T-helper 2 cell (primary cell): ENCODE measurements around the gene IMMP2L.
"Not testable (repeated sequence)": the region's sequence is repeated elsewhere in the genome, so short reads cannot be mapped to it uniquely, and the experiment has no call there.

Experiments
- DNase-seq, 5 experiments: peaks; one replicate each; pipeline versions ENCODE4 v3.0.0 to v3.0.0-alpha.2; 2012 to 2022
- total RNA-seq, 2 donors: gene quantifications; one replicate each; lab custom pipeline; 2026; lab: John Stamatoyannopoulos, UW

IMMP2L gene
- total RNA-seq = 8.7 to 12.0 reads per million in 2 donors

DNA sequence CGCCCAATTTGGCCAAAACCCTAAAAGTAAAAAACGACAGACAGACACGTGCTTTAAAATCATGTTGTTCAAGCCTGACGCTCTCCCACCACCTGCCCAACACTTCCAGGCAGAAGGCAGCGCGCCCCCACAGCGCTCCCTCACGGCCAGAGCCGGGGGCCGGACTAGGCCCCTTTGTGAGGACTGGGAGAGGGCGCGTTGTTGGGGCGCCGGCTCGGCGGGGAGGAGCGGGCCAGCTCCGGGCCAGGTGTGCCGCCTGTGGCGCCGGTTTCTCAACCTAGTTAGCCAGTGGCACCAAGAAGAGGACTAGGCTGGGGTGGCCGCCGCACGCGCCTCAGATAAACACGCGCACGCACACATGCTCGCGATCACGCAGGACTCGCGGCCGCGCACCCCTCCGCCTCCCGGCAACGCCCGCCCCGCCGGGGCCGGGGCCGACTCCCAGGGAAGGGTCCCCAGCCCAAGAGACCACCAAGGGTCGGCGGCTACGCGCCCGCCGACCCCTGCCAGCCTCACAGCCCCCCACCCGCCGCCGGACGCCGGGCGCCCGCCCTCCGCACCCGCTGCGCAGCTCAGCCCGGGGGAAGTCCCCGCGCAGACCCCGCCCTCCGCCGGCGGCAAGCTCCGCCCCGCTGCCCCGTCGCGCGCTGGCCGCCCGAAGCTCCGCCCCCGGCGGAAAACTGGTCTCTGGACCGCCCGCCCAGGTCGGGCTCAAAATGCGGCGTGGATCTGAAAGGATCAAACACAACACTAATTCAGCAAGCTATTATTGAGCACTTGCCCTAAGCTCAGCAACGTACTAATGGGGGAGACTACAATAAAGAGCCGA lies at the start of gene IMMP2L:
TSS of gene IMMP2L (minus strand) at position 589 of the 829 bp plus-strand sequence.
- DNase-seq = peak; percentile 81 to 88 (median 84)

DNA sequence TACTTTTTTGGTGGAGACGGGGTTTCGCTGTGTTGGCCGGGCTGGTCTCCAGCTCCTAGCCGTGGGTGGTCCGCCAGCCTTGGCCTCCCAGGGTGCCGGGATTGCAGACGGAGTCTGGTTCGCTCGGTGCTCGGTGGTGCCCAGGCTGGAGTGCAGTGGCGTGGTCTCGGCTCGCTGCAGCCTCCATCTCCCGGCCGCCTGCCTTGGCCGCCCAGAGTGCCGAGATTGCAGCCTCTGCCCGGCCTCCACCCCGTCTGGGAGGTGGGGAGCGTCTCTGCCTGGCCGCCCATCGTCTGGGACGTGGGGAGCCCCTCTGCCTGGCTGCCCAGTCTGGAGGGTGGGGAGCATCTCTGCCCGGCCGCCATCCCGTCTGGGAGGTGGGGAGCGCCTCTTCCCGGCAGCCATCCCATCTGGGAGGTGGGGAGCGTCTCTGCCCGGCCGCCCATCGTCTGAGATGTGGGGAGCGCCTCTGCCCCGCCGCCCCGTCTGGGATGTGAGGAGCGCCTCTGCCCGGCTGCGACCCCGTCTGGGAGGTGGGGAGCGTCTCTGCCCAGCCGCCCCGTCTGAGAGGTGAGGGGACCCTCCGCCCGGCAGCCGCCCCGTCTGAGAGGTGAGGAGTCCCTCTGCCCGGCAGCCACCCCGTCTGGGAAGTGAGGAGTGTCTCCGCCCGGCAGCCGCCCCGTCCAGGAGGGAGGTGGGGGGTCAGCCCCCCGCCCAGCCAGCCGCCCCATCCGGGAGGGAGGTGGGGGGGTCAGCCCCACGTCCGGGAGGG lies 47.4 kb upstream of the IMMP2L start:
- not testable (repeated sequence) for DNase-seq

DNA sequence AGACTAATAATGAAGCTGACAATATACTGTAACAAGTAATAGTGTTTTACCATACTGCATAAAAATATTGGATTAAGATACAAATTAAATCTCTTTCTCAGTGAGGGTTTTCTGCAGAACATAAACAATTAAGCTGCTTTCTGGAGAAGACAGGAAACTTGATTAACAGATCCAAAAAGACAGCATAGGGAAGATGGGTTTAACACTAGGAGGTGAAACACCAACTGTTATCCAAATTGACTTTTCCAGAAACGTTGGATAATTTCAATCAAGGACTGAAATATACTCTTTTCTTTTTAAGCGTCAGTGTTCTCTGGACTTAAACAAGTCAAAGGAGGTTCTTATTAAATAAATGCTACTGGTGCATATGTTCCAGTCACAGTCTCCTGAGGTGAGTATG lies 45.3 kb upstream of the IMMP2L start:
- no peak for DNase-seq

DNA sequence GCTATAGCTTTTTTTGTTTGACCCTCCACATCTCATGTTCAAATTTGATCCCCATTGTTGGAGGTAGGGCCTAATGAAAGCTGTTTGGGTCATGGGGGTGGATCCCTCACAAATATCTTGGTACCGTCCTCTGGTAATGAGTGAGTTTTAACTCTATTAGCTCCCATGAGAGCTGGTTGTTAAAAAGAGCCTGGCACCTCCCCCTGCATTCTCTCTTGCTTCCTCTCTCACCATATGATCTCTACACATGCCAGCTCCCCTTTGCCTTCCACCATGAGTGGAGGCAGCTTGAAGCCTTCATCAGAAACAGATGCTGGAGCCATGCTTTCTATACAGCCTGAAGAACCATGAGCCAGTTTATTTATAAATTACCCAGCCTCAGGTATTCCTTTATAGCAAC lies 43.0 kb upstream of the IMMP2L start:
- DNase-seq = no peak

DNA sequence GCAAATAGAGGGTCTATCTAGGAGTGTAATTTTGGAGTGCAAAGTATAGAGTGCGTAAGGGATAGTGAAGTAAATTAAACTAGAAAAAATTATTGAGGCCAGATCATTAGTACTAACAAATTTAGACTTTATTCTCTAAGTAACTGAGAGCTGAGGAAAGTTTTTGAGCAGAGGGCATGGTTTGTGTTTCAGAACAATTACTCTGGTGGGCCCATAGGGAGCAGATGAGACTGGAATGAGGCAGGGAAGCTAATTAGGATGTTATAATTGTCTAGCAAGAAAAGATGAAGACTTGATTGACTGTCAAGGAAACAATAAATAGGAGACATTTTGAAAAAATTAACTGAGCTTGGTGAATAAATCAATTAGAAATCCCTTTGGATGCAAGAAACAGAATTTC lies 37.8 kb upstream of the IMMP2L start:
- DNase-seq = no peak

DNA sequence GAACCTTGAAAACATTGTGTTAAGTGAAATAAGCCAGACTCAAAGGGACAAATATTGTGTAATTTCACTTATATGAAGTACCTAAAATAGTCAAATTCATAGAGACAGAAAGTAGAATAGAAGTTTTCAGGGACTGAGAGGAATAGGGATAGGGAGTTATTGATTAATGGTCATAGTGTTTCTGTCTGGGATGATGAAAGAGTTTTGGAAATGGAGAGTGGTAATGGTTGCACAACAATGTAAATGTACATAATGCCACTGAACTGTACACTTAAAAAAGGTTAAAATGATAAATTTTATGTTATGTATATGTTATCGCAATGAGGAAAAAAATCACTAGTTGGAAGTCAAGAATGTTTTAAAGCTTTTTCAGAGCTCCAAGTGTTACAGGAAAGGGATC lies 33.5 kb upstream of the IMMP2L start:
- no peak for DNase-seq

DNA sequence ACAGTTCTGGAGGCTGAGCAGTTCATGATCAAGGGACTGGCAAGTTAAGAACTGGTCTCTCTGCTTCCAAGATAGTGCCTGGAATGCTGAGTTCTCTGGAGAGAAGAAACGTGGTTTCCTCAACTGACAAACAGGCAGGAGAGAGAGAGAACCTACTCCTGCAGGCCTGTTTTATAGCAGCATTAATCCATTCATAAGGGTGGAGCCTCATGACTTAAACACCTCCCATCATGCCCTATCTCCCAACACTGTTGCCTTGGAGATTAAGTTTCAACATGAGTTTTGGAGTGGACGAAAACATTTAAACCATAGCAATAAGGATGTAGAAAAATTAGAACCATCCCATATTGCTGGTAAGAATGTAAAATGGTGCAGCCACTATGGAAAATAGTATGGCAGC lies 32.3 kb upstream of the IMMP2L start:
- no peak for DNase-seq

DNA sequence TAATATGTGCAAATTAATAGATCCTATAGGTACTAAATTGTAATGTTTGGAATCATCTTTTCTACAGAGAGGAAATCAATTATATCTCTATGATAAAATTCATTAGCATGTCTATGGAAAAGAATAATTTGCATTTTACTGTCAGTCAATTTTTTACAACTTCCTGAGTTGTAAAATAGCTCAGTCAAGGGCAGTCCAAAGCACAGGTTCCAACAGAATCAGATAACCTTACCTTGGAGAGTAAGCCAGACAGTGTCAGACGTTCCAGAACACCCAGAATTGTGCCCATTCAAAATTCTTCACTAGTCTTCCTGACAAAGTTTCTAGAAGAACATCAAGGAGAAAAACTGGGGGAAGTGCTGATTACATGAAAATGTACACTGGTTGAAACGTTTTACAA lies 31.1 kb upstream of the IMMP2L start:
- no peak for DNase-seq

DNA sequence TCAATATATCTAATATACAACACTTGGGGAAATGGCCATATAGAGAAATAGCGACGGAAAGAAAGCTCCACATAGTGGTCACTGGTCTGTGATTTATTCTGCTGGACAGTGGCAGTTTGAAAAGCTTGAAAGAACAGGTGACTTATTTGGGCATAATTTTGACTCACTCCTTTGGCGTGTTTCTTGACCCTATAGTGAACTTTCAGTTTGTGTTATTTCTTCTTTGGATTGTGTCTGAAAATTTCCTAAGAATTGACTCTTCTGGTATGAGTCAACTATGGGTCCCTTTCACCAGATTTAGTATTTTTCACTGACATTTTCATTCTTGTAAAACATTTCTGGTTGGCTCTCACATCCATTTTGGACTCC lies 25.8 kb upstream of the IMMP2L start:
- DNase-seq = peak in 1 of 5 experiments; percentile 49

DNA sequence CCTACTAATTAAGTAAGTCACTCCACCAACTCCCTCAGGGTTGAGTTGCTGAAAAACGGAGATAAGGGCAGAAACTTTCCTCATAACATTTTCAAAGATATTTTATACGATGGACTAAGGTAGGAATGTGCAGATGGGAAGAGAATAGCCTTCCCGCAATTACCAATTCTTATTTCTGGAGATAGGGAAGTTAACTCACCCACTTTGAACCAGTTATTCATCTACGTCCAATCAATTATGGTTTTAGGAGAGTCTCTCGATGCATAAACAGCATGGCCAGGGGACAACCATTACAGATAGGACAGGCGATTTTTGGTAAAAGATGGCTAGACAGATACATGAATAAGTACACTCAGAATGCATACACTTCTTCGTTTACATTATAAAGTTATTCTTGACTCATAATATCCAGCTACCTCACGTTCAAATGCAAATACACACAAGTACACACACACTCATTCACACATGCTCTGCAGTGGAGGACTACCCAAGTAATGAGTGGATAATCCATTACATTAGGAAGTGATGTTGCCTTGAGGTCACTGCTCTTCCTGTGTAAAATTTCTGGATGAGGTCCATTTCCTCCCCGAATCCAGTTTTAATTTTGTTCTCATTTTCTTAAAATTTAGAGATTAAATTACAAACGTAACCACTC lies 25.2 kb upstream of the IMMP2L start:
- DNase-seq = no peak

DNA sequence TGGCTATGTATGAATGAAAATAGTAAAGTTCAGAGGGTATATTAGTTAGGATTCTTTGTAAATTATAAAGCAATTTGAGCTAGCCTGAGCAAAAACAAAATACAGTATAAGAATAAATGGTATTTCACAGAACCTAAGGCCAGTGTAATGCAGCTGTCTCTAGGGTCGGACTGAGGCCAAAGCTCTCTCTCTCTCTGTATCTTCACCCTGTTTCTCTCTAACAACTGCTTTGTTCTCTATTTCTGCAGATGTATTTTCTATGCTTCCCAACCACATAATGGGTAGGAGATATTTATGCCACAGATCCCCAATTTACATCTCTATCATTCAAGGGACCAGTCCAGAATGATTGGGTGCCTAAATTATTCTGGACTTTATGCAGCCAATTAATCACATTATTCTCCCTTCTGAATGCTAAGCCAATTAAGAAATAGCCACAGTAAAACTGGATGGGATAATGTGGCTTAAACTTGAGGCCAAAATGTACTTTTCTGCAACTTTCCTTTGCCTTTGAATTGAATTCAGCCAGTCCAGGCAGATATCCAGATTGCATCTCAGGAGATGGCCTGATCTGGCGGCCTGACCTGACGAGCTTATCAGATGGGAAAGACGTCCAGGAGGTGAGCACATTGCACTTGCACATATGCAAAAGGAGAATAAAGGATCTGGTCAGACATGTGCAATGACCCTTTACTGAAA lies 24.6 kb upstream of the IMMP2L start:
- no peak for DNase-seq

DNA sequence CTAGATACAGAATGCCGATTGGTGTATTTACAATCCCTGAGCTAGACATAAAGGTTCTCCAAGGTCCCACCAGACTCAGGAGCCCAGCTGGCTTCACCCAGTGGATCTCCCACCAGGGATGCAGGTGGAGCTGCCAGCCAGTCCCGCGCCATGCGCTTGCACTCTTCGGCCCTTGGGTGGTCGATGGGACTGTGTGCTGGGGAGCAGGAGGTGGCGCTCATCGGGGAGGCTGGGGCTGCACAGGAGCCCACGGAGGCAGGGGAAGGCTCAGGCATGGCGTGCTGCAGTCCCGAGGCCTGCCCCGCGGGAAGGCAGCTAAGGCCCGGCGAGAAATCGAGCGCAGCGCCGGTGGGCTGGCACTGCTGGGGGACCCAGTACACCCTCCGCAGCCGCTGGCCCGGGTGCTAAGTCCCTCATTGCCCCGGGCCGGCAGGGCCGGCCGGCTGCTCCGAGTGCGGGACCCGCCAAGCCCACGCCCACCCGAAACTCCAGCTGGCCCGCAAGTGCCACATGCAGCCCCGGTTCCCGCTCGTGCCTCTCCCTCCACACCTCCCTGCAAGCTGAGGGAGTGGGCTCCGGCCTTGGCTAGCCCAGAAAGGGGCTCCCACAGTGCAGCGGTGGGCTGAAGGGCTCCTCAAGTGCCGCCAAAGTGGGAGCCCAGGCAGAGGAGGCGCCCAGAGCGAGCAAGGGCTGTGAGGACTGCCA lies 19.6 kb upstream of the IMMP2L start:
- DNase-seq = not testable (repeated sequence)

DNA sequence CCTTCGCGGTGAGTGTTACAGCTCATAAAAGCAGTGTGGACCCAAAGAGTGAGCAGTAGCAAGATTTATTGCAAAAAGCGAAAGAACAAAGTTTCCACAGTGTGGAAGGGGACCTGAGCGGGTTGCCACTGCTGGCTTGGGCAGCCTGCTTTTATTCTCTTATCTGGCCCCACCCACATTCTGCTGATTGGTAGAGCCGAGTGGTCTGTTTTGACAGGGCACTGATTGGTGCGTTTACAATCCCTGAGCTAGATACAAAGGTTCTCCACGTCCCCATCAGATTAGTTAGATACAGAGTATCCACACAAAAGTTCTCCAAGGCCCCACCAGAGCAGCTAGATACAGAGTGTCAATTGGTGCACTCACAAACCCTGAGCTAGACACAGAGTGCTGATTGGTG lies 18.9 kb upstream of the IMMP2L start:
- not testable (repeated sequence) for DNase-seq

DNA sequence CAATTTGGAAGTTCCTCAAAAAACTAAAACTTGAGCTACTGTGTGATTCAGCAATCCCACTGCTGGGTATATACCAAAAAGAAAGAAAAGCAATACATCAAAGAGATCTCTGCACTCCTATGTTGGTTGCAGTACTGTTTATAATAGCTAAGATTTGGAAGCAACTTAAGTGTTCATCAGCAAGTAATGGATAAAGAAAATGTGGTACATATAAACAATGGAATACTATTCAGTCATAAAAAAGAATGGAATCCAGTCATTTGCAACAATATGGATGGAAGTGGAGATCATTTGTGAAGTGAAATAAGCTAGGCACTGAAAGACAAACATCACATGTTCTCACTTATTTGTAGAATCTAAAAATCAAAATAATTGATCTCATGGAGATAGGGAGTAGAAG lies 16.5 kb upstream of the IMMP2L start:
- no peak for DNase-seq

DNA sequence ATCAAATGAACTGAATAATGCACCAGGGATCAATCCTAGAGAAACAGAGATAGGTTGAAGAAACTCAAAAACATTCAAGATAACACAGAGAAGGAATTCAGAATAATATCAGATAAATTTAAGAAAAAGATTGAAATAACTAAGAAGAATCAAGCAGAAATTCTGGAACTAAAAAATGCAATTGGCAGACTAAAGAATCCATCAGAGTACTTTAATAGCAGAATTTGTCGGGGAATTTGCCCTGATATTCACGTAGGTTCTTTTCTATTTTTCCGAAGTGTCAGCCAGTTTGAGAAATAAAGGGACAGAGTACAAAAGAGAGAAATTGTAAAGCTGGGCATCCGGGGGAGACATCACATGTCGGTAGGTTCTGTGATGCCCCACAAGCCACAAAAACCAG lies 9.4 kb upstream of the IMMP2L start:
- no peak for DNase-seq

DNA sequence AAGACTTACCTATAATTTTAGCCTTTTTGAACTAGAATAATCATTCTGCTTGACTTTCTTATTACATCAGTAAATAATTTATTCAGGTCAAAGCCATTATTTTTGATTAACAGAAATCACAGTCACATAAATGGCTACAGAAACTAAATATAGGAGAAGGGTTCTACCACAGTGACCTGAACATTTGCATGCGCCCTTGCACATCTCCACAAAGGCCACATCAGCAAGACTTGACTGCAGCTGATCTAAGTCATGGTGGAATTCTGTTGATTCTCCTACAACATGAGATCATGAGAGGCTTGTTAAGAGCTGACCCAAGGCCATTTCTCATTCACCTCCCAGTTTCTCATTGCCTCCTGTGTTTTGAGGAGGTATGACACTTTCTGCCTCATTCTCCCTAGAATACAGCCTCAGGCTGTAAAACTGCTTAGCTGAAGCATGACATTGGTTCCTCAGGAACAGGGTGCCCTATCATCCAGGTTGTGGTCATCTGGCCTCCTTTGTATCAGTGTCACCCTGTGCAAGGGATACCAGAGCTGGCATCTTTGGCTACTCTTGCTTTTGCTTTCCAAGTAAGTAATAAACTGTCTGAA lies 6.7 kb upstream of the IMMP2L start:
- DNase-seq = no peak

DNA sequence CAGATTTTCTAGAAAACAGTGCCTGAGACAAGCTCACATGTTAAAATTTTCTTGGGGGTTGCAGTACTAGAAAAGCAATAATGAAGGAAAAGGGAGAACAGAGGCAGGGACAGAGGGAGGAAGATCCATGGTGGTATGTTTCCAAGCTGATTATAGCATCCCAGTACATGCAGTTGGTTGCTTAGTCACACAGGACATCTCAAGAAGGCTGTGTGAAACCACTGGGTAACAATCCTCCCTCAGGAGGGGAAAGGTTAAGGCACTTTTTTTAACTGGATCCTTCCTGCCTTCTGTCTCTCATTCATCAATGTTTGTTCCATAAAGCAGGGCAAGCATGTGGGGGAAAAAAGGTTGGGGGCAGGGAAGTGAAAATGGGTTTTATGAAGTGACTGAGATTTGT lies 6.1 kb upstream of the IMMP2L start:
- DNase-seq = no peak

DNA sequence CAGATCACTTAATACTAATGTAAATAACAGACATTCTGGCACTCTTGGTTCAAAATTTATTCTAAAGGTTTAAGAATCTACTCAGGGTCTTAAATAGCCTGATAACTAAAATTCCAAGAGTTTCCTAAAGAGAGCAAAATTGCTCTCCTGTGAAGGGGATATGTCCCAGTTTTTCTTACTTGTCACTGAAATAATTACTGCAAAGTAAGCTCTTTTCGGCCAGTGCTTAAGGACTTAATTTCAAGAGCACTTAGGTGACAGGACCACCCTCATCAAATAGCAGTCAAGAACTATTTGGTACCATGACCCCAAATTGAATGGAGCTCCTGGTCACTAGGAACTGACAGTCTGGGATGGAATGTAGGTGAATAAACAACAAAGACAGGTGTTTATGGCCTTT lies 1.8 kb upstream of the IMMP2L start:
- no peak for DNase-seq

DNA sequence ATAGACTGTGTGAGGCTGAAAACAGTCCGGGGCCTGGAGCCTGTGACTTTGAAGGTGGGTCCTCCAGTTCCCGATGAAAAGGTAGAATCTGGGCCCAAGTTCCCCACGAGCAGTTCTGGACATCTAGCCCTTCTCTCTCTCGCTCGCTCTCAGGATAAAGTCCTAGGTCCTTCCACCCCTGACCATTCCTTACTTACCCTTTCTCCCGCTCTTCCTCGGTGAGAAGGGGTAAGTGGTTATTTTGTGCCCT lies 713 bp downstream of the IMMP2L start:
- no peak for DNase-seq

DNA sequence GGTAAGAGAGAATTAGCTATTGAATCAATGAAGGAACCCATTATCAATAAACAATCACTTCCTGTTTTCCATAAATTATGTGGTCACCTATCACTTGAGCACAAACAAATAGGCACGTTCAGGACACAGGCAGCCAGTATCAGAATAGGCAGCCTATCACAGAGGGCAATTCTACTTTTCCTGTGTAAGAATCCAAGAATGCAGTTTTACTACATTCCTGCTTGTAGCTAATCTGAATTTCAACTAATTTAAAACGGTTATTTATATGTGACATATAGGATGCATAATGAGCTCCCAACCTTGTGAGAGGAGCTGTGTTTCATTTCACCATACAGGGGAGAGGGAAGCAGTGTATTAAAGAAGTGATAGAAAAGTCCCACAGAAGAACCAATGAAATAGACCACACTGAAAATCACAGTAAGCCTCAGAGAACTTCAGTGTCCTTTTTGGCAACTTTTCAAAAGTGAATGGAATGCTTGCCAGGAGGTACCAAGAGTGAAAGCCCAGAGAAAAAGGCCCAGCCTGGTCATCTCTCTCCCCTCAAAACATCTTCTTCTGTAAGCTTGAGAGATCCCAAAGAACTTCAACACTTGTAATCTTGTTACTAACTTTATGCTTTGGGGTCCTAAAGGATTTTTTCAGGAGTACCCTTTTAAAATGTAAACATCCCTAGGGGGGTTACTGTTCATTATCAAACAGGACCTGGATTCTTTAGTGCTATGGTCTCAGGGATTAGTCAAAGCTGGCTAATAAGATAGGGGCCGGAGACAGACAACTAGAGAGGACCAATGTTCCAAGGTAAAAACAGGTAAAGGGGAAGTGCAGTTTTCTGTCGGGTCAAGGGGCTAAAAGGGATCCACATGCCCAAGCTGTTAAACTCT lies 1.3 kb downstream of the IMMP2L start:
- no peak for DNase-seq

DNA sequence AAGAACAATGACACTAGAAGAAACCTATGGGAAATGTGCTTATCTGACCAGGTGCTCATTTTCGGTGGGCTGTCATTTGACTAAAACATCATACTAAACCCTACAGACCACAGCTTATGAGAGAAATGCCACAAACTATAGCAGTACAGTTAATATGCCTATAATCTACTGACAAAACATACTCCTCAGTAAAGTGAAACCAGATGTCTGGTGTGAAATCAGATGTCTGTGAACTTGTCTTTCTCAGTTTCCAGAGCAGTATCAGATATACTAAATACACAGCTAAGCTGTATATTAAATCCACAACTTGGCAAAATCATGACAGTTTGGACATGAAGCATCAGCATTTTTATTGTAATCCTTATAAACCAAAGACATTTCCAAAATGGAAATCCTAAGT lies 3.3 kb downstream of the IMMP2L start:
- DNase-seq = peak in 1 of 5 experiments; percentile 63
